Measurements from ENCODE around the gene SV2B.

SV2B gene

DNA sequence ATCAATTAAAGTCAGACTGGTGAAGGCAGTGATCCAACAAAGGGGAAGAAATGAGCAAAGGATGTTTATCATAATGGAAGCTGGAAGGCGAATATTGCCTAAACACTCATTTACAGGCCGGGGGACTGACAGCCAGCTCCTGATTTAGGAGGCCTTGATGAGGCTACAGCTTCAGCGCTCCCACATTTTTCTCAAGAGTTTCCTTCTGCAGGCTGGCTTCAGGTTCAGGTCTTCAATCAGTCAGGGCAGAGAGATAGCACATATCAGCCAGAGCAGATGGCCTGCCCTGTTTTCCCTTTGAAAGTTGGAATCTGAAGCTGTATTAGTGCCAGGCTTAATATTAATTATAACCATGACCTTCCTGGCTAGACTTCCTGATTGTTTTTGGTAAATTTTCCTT lies 218.9 kb downstream of the SV2B start:
- no peak overlapping the region for H3K27ac ChIP-seq
- no peak for TF ChIP-seq ZFX (IDR thresholded peaks at IDR 0.05)
- TF ChIP-seq, protein P1, sequence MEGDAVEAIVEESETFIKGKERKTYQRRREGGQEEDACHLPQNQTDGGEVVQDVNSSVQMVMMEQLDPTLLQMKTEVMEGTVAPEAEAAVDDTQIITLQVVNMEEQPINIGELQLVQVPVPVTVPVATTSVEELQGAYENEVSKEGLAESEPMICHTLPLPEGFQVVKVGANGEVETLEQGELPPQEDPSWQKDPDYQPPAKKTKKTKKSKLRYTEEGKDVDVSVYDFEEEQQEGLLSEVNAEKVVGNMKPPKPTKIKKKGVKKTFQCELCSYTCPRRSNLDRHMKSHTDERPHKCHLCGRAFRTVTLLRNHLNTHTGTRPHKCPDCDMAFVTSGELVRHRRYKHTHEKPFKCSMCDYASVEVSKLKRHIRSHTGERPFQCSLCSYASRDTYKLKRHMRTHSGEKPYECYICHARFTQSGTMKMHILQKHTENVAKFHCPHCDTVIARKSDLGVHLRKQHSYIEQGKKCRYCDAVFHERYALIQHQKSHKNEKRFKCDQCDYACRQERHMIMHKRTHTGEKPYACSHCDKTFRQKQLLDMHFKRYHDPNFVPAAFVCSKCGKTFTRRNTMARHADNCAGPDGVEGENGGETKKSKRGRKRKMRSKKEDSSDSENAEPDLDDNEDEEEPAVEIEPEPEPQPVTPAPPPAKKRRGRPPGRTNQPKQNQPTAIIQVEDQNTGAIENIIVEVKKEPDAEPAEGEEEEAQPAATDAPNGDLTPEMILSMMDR (conservative IDR thresholded peaks at IDR 0.05), result no peak

DNA sequence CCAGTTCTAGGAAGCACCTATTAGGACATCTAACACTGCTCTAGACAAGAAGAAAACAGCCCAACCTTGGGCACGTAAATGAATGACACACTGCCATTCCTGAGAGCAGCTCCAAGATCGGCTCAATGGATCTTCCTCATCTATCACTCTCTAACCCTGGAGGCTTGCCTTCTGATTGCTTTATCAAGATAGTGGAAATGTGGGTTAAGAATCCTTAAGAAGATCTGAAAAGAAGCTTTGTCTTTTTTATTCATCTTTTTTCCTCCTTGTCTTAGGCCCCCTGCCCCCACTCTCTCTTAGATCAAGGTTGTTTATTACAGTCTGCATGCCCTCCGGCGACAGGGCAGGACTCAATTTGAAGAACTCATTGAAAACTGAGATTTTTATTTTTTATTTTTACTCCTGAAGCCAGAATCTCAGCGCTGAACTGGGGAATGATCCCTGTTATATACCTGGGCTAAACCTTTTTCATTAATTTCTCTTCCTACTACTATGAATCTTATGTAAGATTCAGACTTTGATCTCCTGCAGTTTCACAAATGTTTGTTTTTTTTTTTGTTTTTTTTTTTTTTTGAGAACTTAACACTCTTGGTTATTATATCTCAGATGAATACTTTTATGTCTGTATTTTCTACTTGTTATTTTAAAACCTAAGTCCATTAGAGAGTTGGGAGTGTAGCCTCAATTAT lies 219.5 kb downstream of the SV2B start:
- TF ChIP-seq, protein P1 (conservative IDR thresholded peaks at IDR 0.05), result no peak
- TF ChIP-seq ZFX (IDR thresholded peaks at IDR 0.05), result no peak
- H3K27ac ChIP-seq, result no peak overlapping the region

GRCh38 chr15:91320101-91320500 lies 220.0 kb downstream of the SV2B start:
- no peak overlapping the region for H3K27ac ChIP-seq

GRCh38 chr15:91329914-91330313 lies 229.9 kb downstream of the SV2B start:
- H3K27ac ChIP-seq, result no peak overlapping the region
- TF ChIP-seq, protein P1 (conservative IDR thresholded peaks at IDR 0.05), result no peak
- no peak for TF ChIP-seq ZFX (IDR thresholded peaks at IDR 0.05)

More at GRCh38 chr15:91320101-91320500, 220.0 kb downstream of the SV2B start:
- no peak for TF ChIP-seq ZFX (IDR thresholded peaks at IDR 0.05)
- TF ChIP-seq, protein P1 (conservative IDR thresholded peaks at IDR 0.05), result no peak

GRCh38 chr15:91331581-91331980 lies 231.5 kb downstream of the SV2B start:
- TF ChIP-seq, protein P1 (conservative IDR thresholded peaks at IDR 0.05), result no peak
- TF ChIP-seq ZFX (IDR thresholded peaks at IDR 0.05), result no peak
- no peak overlapping the region for H3K27ac ChIP-seq

- H3K27ac ChIP-seq, result no peak overlapping the region
- TF ChIP-seq ZFX (IDR thresholded peaks at IDR 0.05), result no peak
- TF ChIP-seq, protein P1 (conservative IDR thresholded peaks at IDR 0.05), result no peak
Measured at GRCh38 chr15:91335702-91336101, 235.6 kb downstream of the SV2B start.

DNA sequence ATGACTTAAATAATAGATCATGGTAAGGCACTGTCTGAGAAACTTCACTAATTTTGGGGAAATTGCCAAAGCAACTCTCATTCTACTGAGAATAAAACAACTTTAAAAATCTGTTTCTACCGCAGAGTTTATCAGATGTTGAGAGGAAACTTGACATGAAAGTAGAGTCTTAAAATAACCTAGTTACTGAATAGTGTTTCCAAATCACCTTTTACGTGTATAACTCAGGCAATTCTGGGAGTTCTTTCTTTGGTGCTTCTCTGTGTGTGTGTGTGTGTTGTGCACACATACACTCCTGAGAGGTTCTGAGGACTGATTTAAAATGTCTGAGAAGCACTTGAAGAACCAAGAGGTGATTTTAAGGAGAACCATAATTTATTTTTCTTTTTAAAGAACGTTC lies 236.6 kb downstream of the SV2B start:
- TF ChIP-seq, protein P1 (conservative IDR thresholded peaks at IDR 0.05), result no peak
- no peak for TF ChIP-seq ZFX (IDR thresholded peaks at IDR 0.05)
- no peak overlapping the region for H3K27ac ChIP-seq

Measured in C4-2B (cell line).